Panc1 (cell line): ENCODE measurements around the gene TNFRSF21. TPM values are rescaled to one million over a fixed set of nuclear protein-coding genes. Genes with fewer than 3 reads are reported as not detected.

Experiments used
- ATAC-seq: fragments of 200-7000 bp; cut with Tn5 transposase; 2 replicates; pipeline ENCODE4 v1.9.1; 2020; ENCODE audit warnings: mild to moderate bottlenecking, moderate library complexity
- BruUV-seq: library from RNA; stranded (reverse); fragments of 400-500 nt; replicated peaks from 2 replicates; lab custom pipeline; 2021; lab: Mats Ljungman, UMichigan
- CTCF ChIA-PET: fragments of 300-600 bp; sonication (Branson Sonifier 250); formaldehyde crosslinking; loops from one replicate; lab custom pipeline; 2022; ENCODE audit warnings: antibody characterized with exemption; lab: Charles Lee
- POLR2A ChIA-PET: fragments of 300-600 bp; sonication (Branson Sonifier 250); formaldehyde crosslinking; loops from one replicate; lab custom pipeline; 2022; ENCODE audit warnings: antibody characterized with exemption; lab: Charles Lee
- DNase-seq: peaks from one replicate; pipeline ENCODE4 v3.0.0-alpha.2; 2010; ENCODE audit warnings: low read depth, low spot score
- H3K27ac ChIP-seq: 2 replicates; pipeline ENCODE4 v1.5.1; 2011; ENCODE audit warnings: mild to moderate bottlenecking, low read length, inconsistent platforms
- H3K27me3 ChIP-seq: fragments of 200-500 bp; sonication (Bioruptor generic); 2 replicates; pipeline ENCODE4 v1.6.0; 2014; ENCODE audit warnings: low read length, inconsistent platforms; ENCODE audit not compliant: control insufficient read depth, insufficient read depth
- H3K36me3 ChIP-seq: fragments of 200-500 bp; sonication (Bioruptor generic); 2 replicates; pipeline ENCODE4 v1.5.1; 2014; ENCODE audit warnings: inconsistent platforms, mild to moderate bottlenecking, low read length, moderate library complexity; ENCODE audit not compliant: control insufficient read depth, insufficient read depth
- H3K4me1 ChIP-seq: 2 replicates; pipeline ENCODE4 v1.5.1; 2011; ENCODE audit warnings: inconsistent platforms, mild to moderate bottlenecking, low read length, moderate library complexity; ENCODE audit not compliant: control insufficient read depth, insufficient read depth
- H3K4me3 ChIP-seq, 2 experiments: 2 replicates each; pipeline ENCODE4 v1.5.1; 2011 to 2012; ENCODE audit warnings: low read depth in 2 of 2, low read length in 2 of 2, mild to moderate bottlenecking in 2 of 2, inconsistent platforms in 1 of 2, moderate library complexity in 1 of 2
- H3K9me3 ChIP-seq: fragments of 200-500 bp; sonication (Bioruptor generic); 2 replicates; pipeline ENCODE4 v1.5.1; 2014; ENCODE audit warnings: low read depth, mild to moderate bottlenecking, inconsistent platforms, low read length, moderate library complexity; ENCODE audit not compliant: control insufficient read depth, insufficient read depth
- POLR2AphosphoS5 ChIP-seq: IDR thresholded peaks from 2 replicates; pipeline ENCODE4 v1.6.1; 2012; ENCODE audit warnings: mild to moderate bottlenecking, low read depth, low read length, moderate library complexity
- SIN3A ChIP-seq: IDR thresholded peaks from 2 replicates; pipeline ENCODE4 v1.6.1; 2012; ENCODE audit warnings: low read depth, mild to moderate bottlenecking, low read length, moderate library complexity, borderline replicate concordance; ENCODE audit not compliant: insufficient read depth
- TCF7L2 ChIP-seq: IDR thresholded peaks from 2 replicates; pipeline ENCODE4 v1.6.1; 2011; ENCODE audit warnings: mild to moderate bottlenecking, low read depth, low read length, inconsistent platforms
- in situ Hi-C: cut with HindIII; loops from 2 replicates; pipeline ENCODE4 v1.10.0; 2016; ENCODE audit warnings: low sequenced_read_pairs, low pct_unique_long_range_greater_than_20kb
- intact Hi-C: fragments of 100-400 bp; cut with micrococcal nuclease; formaldehyde crosslinking; loops from one replicate; pipeline ENCODE4 v1.10.0; 2022; ENCODE audit not compliant: unreplicated experiment
- total RNA-seq: library from RNA; stranded (reverse); gene quantifications from one replicate; pipeline ENCODE4 v1.2.1, GENCODE V29; 2021; ENCODE audit not compliant: unreplicated experiment
- TF ChIP-seq, protein P1 (sequence below): fragments of 450-650 bp; IDR thresholded peaks from 2 replicates; pipeline ENCODE4 v1.5.1; 2017; ENCODE audit warnings: mild to moderate bottlenecking
- TF ChIP-seq, protein P2 (sequence below), 2 experiments: IDR thresholded peaks; 2 replicates each; pipeline ENCODE4 v1.6.1; 2011 to 2012; ENCODE audit warnings: low read depth in 2 of 2, control low read depth in 1 of 2, low read length in 1 of 2, mild to moderate bottlenecking in 1 of 2, moderate library complexity in 1 of 2; ENCODE audit not compliant: insufficient read depth in 1 of 2

The TNFRSF21 gene
- total RNA-seq, 1 experiment from 2014 or later = 76.0 TPM

DNA sequence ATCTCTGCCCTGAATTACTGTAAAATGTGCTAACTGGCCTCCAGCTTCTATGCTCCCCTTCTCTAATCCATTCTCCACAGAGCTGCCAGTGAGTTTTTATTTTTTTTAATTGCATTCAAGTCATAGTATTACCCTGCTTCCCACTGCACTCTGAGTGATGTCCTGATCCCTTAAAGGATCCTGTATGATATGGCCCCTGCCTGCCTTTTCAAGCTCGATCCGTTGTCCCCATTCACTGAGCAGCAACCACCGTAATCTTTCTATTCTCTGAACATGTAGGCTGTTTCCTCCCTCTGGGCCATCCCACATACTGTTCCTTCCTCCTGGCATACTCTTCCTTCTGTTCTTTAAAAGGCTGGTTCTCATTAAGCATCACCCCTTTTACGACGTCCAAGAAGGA, 9.3 kb downstream of the TNFRSF21 start:
- Histone ChIP-seq H3K36me3 (no peaks in the 10 kb centered on the region), H3K27ac (no peak overlapping the region), H3K27me3 (no peaks in the 10 kb centered on the region), H3K4me1 (peaks cover 41% of the 10 kb centered on the region), H3K9me3 (no peaks in the 10 kb centered on the region), H3K4me3 (no peak overlapping the region)
- BruUV-seq = no TSS peak
- TF ChIP-seq, protein P1, sequence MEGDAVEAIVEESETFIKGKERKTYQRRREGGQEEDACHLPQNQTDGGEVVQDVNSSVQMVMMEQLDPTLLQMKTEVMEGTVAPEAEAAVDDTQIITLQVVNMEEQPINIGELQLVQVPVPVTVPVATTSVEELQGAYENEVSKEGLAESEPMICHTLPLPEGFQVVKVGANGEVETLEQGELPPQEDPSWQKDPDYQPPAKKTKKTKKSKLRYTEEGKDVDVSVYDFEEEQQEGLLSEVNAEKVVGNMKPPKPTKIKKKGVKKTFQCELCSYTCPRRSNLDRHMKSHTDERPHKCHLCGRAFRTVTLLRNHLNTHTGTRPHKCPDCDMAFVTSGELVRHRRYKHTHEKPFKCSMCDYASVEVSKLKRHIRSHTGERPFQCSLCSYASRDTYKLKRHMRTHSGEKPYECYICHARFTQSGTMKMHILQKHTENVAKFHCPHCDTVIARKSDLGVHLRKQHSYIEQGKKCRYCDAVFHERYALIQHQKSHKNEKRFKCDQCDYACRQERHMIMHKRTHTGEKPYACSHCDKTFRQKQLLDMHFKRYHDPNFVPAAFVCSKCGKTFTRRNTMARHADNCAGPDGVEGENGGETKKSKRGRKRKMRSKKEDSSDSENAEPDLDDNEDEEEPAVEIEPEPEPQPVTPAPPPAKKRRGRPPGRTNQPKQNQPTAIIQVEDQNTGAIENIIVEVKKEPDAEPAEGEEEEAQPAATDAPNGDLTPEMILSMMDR = no peak
- TF ChIP-seq SIN3A = no peak
- no peak for TF ChIP-seq TCF7L2
- TF ChIP-seq, protein P2, sequence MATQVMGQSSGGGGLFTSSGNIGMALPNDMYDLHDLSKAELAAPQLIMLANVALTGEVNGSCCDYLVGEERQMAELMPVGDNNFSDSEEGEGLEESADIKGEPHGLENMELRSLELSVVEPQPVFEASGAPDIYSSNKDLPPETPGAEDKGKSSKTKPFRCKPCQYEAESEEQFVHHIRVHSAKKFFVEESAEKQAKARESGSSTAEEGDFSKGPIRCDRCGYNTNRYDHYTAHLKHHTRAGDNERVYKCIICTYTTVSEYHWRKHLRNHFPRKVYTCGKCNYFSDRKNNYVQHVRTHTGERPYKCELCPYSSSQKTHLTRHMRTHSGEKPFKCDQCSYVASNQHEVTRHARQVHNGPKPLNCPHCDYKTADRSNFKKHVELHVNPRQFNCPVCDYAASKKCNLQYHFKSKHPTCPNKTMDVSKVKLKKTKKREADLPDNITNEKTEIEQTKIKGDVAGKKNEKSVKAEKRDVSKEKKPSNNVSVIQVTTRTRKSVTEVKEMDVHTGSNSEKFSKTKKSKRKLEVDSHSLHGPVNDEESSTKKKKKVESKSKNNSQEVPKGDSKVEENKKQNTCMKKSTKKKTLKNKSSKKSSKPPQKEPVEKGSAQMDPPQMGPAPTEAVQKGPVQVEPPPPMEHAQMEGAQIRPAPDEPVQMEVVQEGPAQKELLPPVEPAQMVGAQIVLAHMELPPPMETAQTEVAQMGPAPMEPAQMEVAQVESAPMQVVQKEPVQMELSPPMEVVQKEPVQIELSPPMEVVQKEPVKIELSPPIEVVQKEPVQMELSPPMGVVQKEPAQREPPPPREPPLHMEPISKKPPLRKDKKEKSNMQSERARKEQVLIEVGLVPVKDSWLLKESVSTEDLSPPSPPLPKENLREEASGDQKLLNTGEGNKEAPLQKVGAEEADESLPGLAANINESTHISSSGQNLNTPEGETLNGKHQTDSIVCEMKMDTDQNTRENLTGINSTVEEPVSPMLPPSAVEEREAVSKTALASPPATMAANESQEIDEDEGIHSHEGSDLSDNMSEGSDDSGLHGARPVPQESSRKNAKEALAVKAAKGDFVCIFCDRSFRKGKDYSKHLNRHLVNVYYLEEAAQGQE (IDR thresholded peaks at IDR 0.05; ENCODE audit: insufficient read depth in 1 of 2, low read depth in 2 of 2, low read length in 1 of 2) = no peak
- no peak for TF ChIP-seq POLR2AphosphoS5
- ATAC-seq (no peak), DNase-seq (no peak)
- intact Hi-C loops = no loop called here
- ChIA-PET POLR2A (no interaction called here), CTCF (no interaction called here)
- in situ Hi-C loops = no loop called here

DNA sequence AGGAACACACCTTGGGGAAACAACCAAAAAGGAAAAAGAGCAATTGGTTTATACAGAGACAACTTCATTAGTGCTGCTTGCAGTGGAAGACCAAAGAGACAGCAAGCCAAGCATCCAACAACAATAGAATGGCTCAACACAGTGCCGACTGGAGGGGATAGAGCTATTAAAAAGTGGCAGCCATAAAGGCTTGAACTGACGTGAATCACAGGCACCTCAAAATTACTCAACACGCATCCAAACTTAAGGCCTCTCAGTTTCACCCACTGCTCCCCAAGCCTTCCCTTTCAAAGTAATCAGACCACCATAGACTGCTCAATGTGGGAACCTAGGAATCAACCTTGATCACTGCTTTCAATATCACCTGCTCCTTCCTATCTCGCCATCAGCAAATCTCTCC, 9.7 kb downstream of the TNFRSF21 start:
- in situ Hi-C loops = no loop called here
- CTCF ChIA-PET = no interaction called here
- no peak for ATAC-seq

More for the DNA sequence above, 9.7 kb downstream of the TNFRSF21 start:
- Histone ChIP-seq H3K27ac (no peak overlapping the region), H3K27me3 (no peaks in the 10 kb centered on the region), H3K36me3 (no peaks in the 10 kb centered on the region), H3K4me3 (no peak overlapping the region), H3K9me3 (no peaks in the 10 kb centered on the region), H3K4me1 (peaks cover 36% of the 10 kb centered on the region)
- POLR2A ChIA-PET = no interaction called here
- no TSS peak for BruUV-seq
- DNase-seq = no peak
- TF ChIP-seq, protein P2 (IDR thresholded peaks at IDR 0.05; ENCODE audit: insufficient read depth in 1 of 2, low read depth in 2 of 2, low read length in 1 of 2) = no peak
- no peak for TF ChIP-seq TCF7L2
- intact Hi-C loops = no loop called here
